ENCODE results near the gene ATP11A. TPM values are rescaled to one million over a fixed set of nuclear protein-coding genes. Genes with fewer than 3 reads are reported as not detected.

The ATP11A gene
- total and polyA plus RNA-seq, 10 of the 15 experiments (the other 5 are each of a cell fraction or from before 2014, with no cell fraction given): 1.4 to 69.6 (median 14.4) TPM

GRCh38 chr13:112688560-112689302 is 1.1 kb upstream of the ATP11A start:
- H3K9me3 ChIP-seq (replicated peaks; ENCODE audit: control insufficient read depth, insufficient read depth, low read length): no peaks in the 10 kb centered on the region
- CTCF ChIA-PET: interaction anchor here (1.0 to 1.4 kb wide), 3 partner anchors 48 to 186 kb away, joined by 3 to 5 read pairs (median 4); no protein-coding TSS in a partner anchor
- peak overlapping the region; percentile 80 for H3K9ac ChIP-seq (ENCODE audit: control insufficient read depth, insufficient read depth, low read length)
- DNase-seq (ENCODE audit: low read depth, low spot score) (no peak), ATAC-seq (peak; percentile 6), FAIRE-seq (peak; percentile 90)
- H3K36me3 ChIP-seq (ENCODE audit: control insufficient read depth in 2 of 2, insufficient read depth in 2 of 2, low read length in 1 of 2): no peaks in the 10 kb centered on the region
- no peaks in the 10 kb centered on the region for H3K27me3 ChIP-seq (replicated peaks in 1 of 2; ENCODE audit: control insufficient read depth in 2 of 2, insufficient read depth in 2 of 2, low read length in 1 of 2)
- RAD21 ChIA-PET (ENCODE audit: unreplicated experiment): interaction anchor here (1.0 to 1.2 kb wide), 2 partner anchors 48 to 112 kb away, joined by 3 to 5 read pairs; no protein-coding TSS in a partner anchor
- H3K4me1 ChIP-seq (ENCODE audit: control insufficient read depth, insufficient read depth, low read length): peaks cover 22% of the 10 kb centered on the region
- H3K79me2 ChIP-seq (ENCODE audit: control insufficient read depth, insufficient read depth, low read length): peaks cover 31% of the 10 kb centered on the region
- H4K20me1 ChIP-seq (ENCODE audit: control insufficient read depth, insufficient read depth): 0 out of 2 replicates have a peak, but pooled peaks cover 3% of the 10 kb centered on the region
- SMC1A ChIA-PET (ENCODE audit: uncharacterized antibody, unreplicated experiment): interaction anchor here (0.8 to 1.4 kb wide), 3 partner anchors 48 to 186 kb away, joined by 3 to 4 read pairs (median 4); no protein-coding TSS in a partner anchor
- intact Hi-C loops (cut with micrococcal nuclease; ENCODE audit: unreplicated experiment): loop anchor here (2.0 kb wide), 1 partner anchor 186 kb away; no protein-coding TSS in a partner anchor
- POLR2A ChIA-PET: interaction anchor here (1.0 kb wide), 1 partner anchor 114 kb away, joined by 3 read pairs; no protein-coding TSS in a partner anchor
- peak overlapping the region; percentile 77; the same call in 1 of the 2 replicates for H3K4me3 ChIP-seq
- H3K4me2 ChIP-seq (ENCODE audit: control insufficient read depth, insufficient read depth): peak overlapping the region; percentile 96
- in situ Hi-C loops (cut with MboI): no loop called here
- BruUV-seq (replicated peaks): TSS peak; percentile 87
- peak overlapping the region; percentile 64 for H3K27ac ChIP-seq (ENCODE audit: control insufficient read depth, insufficient read depth)
- H2AFZ ChIP-seq (ENCODE audit: control insufficient read depth, low read depth, low read length): peak overlapping the region; percentile 94
- TF ChIP-seq, protein P1, sequence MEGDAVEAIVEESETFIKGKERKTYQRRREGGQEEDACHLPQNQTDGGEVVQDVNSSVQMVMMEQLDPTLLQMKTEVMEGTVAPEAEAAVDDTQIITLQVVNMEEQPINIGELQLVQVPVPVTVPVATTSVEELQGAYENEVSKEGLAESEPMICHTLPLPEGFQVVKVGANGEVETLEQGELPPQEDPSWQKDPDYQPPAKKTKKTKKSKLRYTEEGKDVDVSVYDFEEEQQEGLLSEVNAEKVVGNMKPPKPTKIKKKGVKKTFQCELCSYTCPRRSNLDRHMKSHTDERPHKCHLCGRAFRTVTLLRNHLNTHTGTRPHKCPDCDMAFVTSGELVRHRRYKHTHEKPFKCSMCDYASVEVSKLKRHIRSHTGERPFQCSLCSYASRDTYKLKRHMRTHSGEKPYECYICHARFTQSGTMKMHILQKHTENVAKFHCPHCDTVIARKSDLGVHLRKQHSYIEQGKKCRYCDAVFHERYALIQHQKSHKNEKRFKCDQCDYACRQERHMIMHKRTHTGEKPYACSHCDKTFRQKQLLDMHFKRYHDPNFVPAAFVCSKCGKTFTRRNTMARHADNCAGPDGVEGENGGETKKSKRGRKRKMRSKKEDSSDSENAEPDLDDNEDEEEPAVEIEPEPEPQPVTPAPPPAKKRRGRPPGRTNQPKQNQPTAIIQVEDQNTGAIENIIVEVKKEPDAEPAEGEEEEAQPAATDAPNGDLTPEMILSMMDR (IDR thresholded peaks at IDR 0.05 in 2 of 3, conservative IDR thresholded peaks at IDR 0.05 in 1 of 3; ENCODE audit: control insufficient read depth in 2 of 3, extremely low read depth in 1 of 3, insufficient read depth in 1 of 3, low read depth in 3 of 3, low read length in 3 of 3): 0 out of 6 replicates have a peak, but pooled peaks of 1 of the 3 experiments have one; percentile 1
- TF ChIP-seq SMARCA5 (IDR thresholded peaks at IDR 0.05) (no peak), CBX5 (IDR thresholded peaks at IDR 0.05; ENCODE audit: low read depth) (no peak), SPI1 (IDR thresholded peaks at IDR 0.05; ENCODE audit: borderline replicate concordance, insufficient read depth, low read depth, low read length) (peak; percentile 32; the same call in 1 of the 2 replicates), FOS (IDR thresholded peaks at IDR 0.05; ENCODE audit: borderline replicate concordance, extremely low read depth, insufficient read length) (no peak)
- 51% methylated on average over 15 of the region's 15 CpGs for WGBS (ENCODE audit: insufficient coverage, insufficient replicate concordance, low lambda C conversion rate, missing lambda C conversion rate)

All from GM12878 (cell line).